CD1c-positive myeloid dendritic cell (primary cell): ENCODE results near the gene XRN1.

Experiments
- DNase-seq: peaks from one replicate; pipeline ENCODE4 v3.0.0-alpha.2; 2016; ENCODE audit errors: extremely low spot score

The XRN1 gene

GRCh38 chr3:142272200-142272891 lies 175.5 kb downstream of the XRN1 start:
- DNase-seq, result no peak

GRCh38 chr3:142270407-142270806 lies 177.4 kb downstream of the XRN1 start:
- peak; percentile 20 for DNase-seq

- DNase-seq, result no peak
Measured at GRCh38 chr3:142269767-142270166, 178.1 kb downstream of the XRN1 start.

GRCh38 chr3:142268426-142268825 lies 179.4 kb downstream of the XRN1 start:
- DNase-seq, result no peak

- no peak for DNase-seq
Measured at GRCh38 chr3:142267269-142267668, 180.6 kb downstream of the XRN1 start.

- DNase-seq, result no peak
Measured at GRCh38 chr3:142263112-142263511, 184.7 kb downstream of the XRN1 start.

- no peak for DNase-seq
Measured at GRCh38 chr3:142259359-142259758, 188.5 kb downstream of the XRN1 start.

- DNase-seq, result no peak
Measured at GRCh38 chr3:142256712-142257333, 191.0 kb downstream of the XRN1 start.
